HG03135 (cell line): Measurements from ENCODE around the gene FMOD.

Source experiments
- ATAC-seq: cut with Tn5 transposase; IDR thresholded peaks from one replicate; pipeline ENCODE4 v1.9.1; 2021; ENCODE audit warnings: mild to moderate bottlenecking, moderate library complexity; ENCODE audit not compliant: unreplicated experiment

Gene FMOD

DNA sequence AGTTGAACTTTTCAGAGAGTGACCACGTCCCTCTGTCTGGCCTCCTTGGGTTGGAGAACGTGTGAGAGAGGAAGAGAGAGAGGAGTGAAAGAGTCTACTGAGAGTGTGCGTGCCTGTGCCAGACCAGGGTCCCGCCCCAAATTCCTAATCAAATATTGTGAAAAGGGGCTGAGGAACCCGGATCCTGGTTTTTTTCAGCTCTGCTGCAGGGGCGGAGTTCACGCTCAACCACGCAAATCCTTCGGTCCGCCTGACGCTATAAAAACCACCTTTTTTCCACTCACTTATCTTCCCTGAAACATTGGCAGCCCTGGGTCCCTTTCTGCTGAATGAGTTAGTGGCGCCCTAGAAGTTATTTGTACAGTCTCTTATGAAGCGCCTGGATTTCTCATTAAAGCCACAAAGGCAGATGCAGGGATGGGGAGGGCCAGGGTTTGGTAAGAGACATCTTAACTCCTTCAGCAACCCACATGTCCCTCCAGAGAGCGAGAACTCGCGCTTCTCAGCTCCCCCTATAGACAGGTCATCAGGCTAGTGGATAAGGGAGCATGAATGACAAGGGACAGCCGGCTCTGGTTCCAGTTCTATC is at the start of gene FMOD:
Gene FMOD (minus strand): TSS at position 86 of the 589 bp plus-strand sequence. CDS start 2,852 bp downstream, outside the sequence.
- ATAC-seq = no peak

DNA sequence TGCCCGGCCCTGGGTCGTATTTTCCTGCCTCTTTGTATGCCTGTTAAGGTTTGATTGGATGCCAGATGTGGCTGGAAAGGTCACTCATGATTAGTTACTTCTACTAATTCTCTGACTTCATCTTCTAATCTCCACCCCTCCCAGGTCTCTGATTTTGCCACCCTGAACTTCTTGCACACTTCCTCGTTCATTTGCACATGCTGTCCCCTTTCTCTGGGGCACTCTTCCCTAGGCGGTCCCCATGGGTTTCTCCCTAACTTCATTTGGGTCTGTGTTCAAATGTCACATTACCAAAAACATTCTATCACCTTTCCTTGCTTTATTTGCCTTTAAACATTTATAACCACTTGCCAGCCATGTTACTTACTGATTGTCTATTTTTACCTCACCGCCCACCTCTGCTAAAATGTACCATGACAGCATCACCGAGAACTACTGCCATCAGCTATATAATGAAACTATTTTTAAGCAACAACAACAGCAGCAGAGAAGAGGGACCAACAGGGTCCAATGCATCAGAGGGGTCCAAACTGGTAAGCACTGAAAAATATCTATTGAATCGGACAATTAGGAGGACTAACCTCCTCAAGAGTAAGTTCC is 45.8 kb upstream of the FMOD start:
- ATAC-seq = no peak

DNA sequence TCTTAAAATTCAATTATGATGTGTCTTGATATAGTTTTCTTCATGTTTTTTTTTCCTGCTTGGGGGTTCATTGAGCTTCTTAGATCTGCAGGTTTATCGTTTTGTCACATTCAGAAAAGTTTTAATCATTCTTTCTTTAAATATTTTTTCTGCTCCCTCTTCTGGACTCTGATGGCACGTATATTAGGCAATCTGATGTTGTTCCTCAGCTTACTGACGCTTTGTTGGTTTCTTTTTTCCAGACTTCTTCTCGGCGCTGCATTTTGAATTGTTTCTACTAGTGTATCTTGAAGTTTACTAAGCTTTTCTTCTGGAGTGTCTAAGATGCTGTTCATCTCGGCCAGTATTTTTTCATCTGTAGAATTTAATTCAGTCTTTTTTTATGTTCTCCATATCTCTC is 44.8 kb upstream of the FMOD start:
- ATAC-seq = no peak

DNA sequence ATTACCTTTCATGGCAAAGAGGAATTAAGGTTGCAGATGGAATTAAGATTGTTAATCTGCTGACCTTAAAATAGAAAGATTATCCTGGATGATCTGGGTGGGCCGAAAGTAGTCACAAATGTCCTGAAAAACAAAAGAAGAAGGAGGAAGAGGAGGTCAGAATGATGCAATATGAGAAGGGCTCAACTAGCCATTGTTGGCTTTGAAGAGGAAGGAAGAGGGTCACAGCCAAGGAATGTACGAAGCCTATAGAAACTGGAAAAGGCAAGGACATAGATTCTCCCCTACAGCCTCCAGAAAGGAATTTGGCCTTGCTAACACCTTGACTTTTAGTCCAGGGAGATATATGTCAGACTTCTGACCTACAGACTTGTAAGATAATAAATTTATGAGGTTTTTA is 39.4 kb upstream of the FMOD start:
- ATAC-seq = no peak

DNA sequence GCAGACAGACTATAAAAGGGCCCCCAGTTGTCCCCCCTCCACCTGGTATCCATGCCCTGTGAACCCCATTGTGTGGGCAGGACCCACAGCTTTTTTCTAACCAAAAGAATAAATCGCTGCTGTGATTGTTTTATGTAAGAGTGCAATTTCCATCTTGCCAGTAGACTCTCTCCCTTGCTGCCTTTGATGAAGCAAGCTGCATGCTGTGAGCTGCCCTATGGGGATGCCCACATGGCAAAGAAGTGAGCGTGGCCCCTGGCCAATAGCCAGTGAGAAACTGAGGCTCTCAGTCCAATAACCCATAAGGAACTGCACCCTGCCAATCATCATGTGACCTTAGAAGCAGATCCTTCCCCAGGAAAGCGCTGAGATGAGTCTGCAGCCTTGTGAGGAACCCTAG is 37.8 kb upstream of the FMOD start:
- no peak for ATAC-seq

DNA sequence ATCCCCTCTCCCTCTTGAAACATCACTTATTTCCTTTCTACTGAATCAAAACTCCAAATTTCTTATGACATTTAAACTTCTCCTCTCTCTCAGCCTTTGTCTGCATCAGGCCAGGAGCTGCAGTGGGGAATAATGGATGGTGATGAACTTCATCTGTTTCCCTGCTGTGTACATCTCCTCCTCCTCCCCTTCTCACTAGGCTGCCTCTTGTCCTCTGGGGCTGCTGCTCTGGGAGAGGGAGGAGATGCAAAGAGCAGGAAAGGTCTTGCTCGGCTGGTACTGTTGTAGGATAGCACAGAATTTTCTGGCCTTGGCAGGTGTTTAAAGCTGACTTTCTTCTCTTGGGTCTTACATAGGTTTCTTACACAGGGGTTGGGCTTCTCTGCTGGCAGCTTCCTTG is 31.1 kb upstream of the FMOD start:
- no peak for ATAC-seq

DNA sequence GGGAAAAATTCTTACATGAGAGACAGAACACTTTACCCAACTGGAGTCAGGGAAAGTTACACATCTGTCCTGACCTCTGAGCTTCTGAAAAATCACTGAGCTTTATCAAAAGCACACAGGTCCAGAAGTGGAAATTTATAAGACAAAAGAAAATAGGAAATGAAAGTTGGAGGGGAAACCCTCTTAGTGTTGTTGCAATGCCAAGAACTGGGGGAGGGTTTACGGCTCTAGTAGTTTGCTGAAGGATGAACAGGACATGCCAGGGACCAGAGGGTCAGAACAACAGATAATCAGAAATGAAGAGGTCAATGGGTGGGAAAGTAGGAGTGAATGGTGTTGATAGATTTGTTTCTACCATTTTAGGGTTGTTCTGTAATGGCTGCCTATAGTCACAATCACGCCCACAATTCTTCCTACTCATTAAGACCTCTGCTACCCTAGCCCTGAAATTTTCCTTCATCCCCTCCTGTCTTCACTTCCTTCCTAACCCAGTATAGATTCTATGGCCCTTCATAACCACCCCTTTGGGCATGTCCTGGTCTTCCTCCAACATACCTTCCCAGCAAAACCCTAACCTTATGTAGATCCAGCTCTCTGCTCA is 30.3 kb upstream of the FMOD start:
- ATAC-seq = no peak

DNA sequence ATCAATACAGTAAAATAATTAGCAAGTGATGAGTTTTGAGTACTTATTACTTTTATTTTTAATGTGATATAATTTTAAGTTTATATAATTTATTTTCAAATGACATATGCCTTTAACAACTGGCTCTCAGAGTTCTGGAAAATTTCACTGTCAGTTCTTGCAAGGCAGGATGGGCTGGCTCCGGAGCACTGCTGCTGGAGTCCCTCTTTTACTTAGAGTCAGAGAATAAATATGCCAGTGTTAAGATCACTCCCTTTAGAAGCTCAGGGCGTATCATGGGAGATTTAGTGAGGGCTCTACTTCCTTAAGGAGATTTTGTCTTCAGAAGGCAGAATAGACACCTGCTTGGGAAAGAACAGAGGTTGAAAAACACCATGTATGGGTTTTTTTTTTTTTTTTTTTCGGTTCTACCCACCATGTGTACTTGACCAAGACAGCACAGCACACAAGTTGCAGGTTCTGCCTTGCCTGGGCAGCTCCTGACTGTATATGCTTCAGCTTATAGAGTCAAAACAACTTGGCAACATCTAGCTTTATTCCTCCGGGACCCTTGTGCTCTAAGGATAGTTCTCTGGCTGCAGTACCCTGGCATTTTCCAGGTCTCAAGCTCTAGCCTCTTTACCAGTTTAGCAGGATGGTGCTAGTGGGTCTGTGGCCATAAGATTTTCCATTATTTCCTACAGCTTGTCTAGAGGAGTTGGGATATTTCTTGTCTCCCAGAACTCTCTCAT is 29.7 kb upstream of the FMOD start:
- ATAC-seq = no peak

DNA sequence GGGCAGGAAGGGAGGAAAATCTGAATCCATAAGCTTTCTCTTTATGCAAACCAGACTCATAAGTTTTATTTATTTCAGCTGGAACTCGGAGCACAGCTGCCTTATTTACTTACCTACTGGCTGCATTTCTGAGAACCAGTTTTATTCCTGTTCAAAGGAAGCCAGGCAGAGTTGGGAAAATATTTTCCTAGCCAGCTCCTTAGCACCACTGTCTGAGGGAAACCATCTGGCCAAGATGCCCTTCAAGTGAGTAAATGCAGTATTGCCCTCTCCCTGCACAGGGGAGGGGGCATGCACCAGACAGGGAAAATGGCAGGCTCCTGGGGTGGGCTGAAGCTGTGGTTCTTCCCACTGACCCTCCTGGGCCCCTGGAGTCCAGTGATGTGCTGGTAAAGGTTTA is 28.9 kb upstream of the FMOD start:
- ATAC-seq = no peak

DNA sequence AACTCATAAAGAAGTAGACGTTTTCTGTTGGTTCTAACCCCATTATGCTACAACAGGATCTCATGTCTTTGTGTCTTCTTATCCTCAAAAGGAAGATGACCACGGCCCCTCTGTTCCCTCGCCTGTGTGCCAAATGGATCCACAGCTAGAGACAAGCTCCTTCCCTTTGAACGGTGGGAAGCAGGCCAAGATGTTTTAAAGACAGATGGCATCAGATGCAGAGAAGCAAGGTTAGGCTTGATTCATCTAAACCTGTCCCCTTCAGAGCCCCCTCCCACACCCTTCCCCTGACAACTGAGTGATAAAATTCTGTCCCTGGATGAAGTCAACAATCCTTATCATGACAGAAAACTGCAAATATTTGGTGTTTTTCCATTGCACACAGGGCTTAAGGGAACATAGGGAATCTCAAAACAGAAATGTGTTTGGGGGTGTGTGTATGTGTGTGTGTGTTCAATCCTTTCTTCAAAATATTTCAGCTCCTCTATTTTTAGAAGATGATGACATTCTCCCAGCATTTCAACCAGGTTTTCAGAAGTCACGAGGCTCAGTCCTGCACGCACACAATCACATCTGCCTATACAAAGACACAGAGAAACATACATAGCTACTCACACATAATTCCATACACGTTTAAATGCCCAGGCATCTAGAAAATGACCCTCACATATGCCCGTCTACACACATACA is 27.8 kb upstream of the FMOD start:
- ATAC-seq = no peak

DNA sequence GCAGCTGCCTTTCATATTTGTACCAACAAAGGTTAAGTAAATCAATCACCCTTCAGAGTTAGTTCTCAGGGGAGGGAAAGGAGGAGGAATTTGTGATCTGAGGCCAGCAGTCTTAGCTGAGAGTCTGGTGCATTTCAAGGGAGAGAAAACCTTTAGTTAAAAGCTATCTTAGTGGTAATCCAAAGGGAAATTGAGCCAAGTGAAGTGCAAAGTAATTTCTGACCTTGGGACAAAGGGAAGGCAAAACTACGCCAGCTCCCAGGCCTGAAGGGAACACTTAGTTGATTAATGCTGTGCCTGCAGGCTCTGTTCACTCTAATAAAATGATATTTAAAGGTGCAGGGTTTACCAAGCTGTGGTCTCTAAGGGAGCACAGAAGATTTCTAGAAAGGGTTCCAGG is 23.1 kb upstream of the FMOD start:
- no peak for ATAC-seq

DNA sequence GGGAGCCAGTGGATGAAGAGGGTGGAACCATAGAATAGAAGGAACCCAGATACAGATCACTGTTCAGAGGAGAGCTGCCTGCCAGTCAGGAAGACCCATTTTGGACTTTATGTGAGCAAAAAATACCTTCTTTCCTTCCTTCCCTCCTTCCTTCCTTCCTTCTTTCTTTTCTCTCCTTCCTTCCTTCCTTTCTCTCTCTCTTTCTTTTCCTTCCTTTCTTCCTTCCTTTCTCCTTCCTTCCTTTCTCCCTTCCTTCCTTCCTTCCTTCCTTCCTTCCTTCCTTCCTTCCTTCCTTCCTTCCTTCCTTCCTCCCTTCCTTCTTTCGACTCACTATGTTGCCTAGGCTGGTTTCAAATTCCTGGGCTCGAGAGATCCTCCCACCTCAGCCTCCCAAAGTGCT is 22.1 kb upstream of the FMOD start:
- no peak for ATAC-seq

DNA sequence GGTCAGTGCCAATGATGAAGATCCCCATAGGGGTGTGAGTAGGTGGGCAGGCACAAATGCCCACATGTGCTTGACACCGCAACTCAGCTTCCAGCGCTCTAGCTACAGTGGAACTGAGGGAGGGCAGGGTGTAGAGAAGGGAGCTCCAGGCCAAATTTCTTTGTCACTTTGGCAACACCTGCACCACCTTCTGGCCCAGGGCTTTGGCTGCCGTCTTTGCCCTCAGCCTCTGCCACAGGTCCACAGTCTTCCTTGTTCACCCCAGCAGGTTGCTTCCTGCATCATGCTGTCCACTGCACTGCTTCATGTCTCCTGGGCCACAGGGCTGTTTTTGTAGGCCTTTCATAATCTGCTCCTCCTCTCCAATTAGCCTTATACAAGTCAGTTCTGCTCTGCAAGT is 20.4 kb upstream of the FMOD start:
- no peak for ATAC-seq

DNA sequence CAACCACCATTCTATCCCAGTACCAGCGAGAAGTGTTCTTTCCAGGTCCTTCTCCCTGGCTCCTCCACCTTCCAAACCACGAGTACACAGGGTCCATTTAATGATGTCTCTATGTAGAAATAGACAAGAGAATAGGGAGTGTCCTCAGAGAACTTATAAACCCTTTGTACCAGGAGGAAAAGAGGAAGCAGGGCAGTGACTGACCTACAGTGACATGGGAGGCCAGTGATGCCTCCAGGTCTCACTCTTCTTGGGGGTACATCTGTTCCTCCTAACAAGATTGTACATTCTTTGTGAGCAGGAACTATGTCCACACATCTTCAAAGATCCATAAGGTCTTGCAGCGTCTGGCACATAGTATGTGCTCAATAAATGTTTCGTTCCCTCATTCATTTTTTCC is 18.7 kb upstream of the FMOD start:
- ATAC-seq = no peak

DNA sequence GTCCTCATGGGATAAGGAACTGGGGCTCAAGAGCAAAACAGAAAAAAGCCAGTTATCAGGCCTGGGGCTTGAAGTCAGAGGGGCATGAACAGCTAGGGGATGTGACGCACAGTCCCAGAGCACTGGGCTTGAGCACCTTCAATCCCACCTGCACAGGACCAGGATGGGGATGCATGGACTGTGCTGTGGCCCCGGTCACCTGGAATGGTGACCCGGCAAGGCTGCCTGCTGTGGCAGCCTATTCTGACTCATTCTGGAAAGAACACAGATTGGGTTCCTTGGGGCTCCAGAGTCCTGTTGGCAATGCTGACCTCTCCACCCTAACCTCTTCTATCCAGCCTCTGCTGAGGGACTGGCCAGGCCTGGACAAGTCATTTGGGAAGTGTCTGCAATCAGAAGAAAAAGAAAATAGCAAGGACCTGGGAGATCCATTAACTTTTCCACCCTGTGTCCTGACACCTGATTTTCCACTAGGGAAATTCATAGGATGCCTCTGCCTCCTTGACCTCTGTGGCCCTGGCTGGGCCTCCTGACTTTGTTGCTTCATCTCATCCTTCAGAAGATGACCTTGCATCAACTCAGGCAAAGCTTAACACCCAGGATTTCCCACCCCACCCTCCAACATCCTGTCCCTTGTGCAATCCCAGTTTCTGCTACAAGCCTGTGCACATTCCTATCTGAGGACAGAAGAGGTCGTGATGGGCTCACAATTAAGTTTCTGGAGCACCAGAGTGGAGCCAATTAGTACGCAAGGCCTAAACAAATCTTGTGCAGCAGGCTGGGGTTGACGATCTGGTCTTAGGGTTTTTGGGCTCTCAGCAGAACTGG is 17.9 kb upstream of the FMOD start:
- no peak for ATAC-seq

DNA sequence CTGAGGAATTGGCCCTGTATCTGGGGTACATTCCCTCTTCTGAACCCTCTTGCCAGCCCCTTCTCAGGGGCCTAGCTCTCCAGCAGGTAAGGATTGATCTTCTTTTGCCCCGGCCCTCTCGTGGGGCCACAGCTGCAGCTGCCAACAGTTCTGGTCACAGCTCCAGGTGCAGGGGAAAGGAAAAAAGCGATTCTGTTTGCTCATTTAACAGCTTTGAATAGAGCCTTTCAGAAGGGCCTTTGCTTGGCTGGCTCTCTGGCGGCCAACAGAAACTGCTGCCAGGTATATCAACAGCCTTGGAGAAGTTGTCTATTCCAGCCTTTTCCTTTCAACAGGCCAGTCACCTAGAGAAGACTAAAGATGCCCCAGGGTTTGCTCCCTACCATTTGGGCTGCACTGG is 16.1 kb upstream of the FMOD start:
- no peak for ATAC-seq

DNA sequence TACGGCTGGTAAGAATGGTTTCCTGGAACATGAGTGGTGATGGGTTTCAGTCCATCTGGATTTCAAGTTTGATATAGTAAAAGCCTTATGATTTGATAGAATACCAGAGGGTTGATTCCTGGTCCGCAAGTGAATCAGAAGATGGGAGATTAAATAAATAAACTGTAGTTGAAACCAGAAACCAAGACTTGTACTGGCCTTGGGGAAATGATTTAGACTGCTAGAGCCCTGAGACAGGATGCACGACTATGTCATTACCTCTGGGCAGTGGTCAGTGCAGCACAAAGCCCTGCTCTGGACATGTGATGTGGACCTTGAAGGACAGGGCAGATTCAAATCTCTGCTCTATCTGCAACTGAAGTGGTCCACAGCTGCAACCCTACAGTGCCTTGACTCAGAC is 15.6 kb upstream of the FMOD start:
- no peak for ATAC-seq

DNA sequence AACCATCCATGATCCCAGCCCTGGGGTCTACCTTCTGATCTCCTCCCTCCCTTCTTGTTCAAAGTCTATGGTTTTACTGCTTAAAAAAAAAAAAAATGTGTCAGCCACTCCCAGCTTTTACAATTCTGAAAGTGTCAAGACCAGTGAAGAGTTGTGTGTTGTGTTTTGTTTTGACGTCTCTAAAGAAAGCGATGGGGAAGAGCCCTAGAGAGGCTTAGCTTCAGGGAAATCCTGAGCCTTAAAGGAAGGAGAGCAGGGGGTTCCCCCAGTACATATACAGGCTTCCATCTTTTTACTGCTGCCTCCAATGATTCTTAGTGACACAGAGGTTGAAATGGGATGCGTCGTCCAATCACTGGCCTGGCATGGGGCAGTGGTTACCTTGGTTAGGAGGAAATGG is 13.9 kb upstream of the FMOD start:
- ATAC-seq = no peak

DNA sequence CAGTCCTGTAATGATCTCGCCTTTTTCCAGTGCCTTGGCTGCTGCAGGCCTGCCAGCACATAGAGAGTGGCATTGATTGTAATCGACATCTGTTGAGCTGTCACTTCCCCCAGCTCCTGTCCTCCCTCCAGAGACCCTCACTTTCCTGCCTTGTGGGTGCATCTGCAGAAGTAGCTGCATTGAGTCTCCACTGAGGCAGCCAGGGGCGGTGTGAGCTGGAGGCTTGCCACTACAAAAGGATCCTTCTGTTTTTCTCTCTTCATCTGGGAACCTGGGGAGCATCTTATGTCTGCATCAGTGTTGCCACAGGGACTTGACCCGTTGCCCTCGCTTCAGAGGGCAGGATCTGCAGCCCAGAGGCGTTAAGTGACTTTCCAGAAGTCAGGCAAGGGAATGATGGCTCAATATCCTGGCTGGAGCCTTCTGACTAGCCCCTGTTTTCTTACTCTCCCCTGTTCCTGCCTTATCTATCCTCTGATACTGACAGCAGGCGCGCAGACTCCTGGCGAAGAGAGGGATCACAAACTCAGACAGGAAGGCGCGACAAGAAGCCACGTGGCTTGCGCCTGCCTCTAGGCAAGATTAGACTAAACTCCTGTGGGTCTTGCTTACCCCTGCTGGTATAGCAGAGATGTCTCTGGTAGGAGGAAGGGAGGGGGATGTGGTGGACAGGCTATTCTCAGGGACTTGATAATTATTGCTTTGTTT is 13.3 kb upstream of the FMOD start:
- no peak for ATAC-seq

DNA sequence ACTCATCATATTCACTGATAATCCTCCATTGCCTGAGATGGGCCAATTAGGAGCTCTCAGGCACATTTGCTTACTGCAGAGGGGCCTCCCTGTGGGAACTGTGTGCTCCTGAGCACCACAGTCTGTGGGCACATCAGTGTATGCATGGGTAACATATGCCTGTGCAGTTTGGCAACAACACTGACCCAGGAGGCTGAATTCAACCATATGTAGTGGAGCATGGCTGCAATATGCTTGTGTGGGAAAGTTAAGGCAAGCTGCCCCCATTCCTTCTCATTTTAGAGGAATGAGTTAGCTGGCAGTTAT is 11.8 kb upstream of the FMOD start:
- ATAC-seq = no peak
